NCI-H446 (cell line): ENCODE results near the gene PRM3.

ENCODE experiments used
- DNase-seq, 2 experiments: peaks; one replicate each; lab custom pipeline; 2025; lab: John Stamatoyannopoulos, UW

The PRM3 gene

GRCh38 chr16:11224894-11225676 lies 48.3 kb downstream of the PRM3 start:
- DNase-seq: no peak

GRCh38 chr16:11224096-11224893 lies 49.1 kb downstream of the PRM3 start:
- DNase-seq: no peak
